ENCODE data around the gene SND1.

SND1 gene

GRCh38 chr7:127818306-127818705, 166.3 kb downstream of the SND1 start:
- TF ChIP-seq CTCF (IDR thresholded peaks at IDR 0.05; ENCODE audit: low read depth, low read length, missing control alignments) = no peak
- no peak overlapping the region for H3K4me3 ChIP-seq (ENCODE audit: low read depth, low read length)
- no peak for DNase-seq (ENCODE audit: low read depth)

GRCh38 chr7:127819975-127820731, 168.2 kb downstream of the SND1 start:
- DNase-seq (ENCODE audit: low read depth) = no peak
- no peak for TF ChIP-seq CTCF (IDR thresholded peaks at IDR 0.05; ENCODE audit: low read depth, low read length, missing control alignments)
- no peak overlapping the region for H3K4me3 ChIP-seq (ENCODE audit: low read depth, low read length)

- H3K4me3 ChIP-seq (ENCODE audit: low read depth, low read length) = no peak overlapping the region
- DNase-seq (ENCODE audit: low read depth) = no peak
- no peak for TF ChIP-seq CTCF (IDR thresholded peaks at IDR 0.05; ENCODE audit: low read depth, low read length, missing control alignments)
Measured at GRCh38 chr7:127820732-127821085, 168.7 kb downstream of the SND1 start.

GRCh38 chr7:127821146-127821545, 169.2 kb downstream of the SND1 start:
- TF ChIP-seq CTCF (IDR thresholded peaks at IDR 0.05; ENCODE audit: low read depth, low read length, missing control alignments) = no peak
- H3K4me3 ChIP-seq (ENCODE audit: low read depth, low read length) = no peak overlapping the region
- no peak for DNase-seq (ENCODE audit: low read depth)

GRCh38 chr7:127822822-127823508, 171.0 kb downstream of the SND1 start:
- TF ChIP-seq CTCF (IDR thresholded peaks at IDR 0.05; ENCODE audit: low read depth, low read length, missing control alignments) = no peak
- no peak overlapping the region for H3K4me3 ChIP-seq (ENCODE audit: low read depth, low read length)
- no peak for DNase-seq (ENCODE audit: low read depth)

- no peak overlapping the region for H3K4me3 ChIP-seq (ENCODE audit: low read depth, low read length)
- no peak for TF ChIP-seq CTCF (IDR thresholded peaks at IDR 0.05; ENCODE audit: low read depth, low read length, missing control alignments)
- DNase-seq (ENCODE audit: low read depth) = no peak
Measured at GRCh38 chr7:127824682-127825081, 172.7 kb downstream of the SND1 start.

All from GM12864 (cell line).